ENCODE measurements around the gene SLAMF1.

SLAMF1 gene

GRCh38 chr1:160623862-160624261 lies 23.0 kb downstream of the SLAMF1 start:
- Histone ChIP-seq H3K9me3 (ENCODE audit: insufficient read depth, low read length) (no peaks in the 10 kb centered on the region), H3K79me2 (ENCODE audit: insufficient read depth, low read length) (peaks cover 14% of the 10 kb centered on the region; the same call in 1 of the 2 replicates), H4K20me1 (ENCODE audit: low read depth, low read length) (no peaks in the 10 kb centered on the region), H3K4me3 (ENCODE audit: insufficient read depth, low read length, poor library complexity, severe bottlenecking) (peak overlapping the region; percentile 29), H3K27me3 (ENCODE audit: low read length) (no peaks in the 10 kb centered on the region), H3K27ac (ENCODE audit: low read depth, low read length) (peak overlapping the region; percentile 97), H3F3A (ENCODE audit: insufficient read depth) (peaks cover 78% of the 10 kb centered on the region), H3K36me3 (ENCODE audit: low read length) (peaks cover 7% of the 10 kb centered on the region), H3K9ac (ENCODE audit: low read length) (peak overlapping the region; percentile 58), H2AFZ (ENCODE audit: low read depth, low read length, severe bottlenecking) (no peak overlapping the region), H3K4me2 (ENCODE audit: low read depth, low read length, poor library complexity, severe bottlenecking) (peak overlapping the region; percentile 70), H3K9me2 (replicated peaks; ENCODE audit: insufficient read depth, low read length) (no peaks in the 10 kb centered on the region)
- TF ChIP-seq, protein P1, sequence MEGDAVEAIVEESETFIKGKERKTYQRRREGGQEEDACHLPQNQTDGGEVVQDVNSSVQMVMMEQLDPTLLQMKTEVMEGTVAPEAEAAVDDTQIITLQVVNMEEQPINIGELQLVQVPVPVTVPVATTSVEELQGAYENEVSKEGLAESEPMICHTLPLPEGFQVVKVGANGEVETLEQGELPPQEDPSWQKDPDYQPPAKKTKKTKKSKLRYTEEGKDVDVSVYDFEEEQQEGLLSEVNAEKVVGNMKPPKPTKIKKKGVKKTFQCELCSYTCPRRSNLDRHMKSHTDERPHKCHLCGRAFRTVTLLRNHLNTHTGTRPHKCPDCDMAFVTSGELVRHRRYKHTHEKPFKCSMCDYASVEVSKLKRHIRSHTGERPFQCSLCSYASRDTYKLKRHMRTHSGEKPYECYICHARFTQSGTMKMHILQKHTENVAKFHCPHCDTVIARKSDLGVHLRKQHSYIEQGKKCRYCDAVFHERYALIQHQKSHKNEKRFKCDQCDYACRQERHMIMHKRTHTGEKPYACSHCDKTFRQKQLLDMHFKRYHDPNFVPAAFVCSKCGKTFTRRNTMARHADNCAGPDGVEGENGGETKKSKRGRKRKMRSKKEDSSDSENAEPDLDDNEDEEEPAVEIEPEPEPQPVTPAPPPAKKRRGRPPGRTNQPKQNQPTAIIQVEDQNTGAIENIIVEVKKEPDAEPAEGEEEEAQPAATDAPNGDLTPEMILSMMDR (IDR thresholded peaks at IDR 0.05; ENCODE audit: insufficient read depth, low read length, poor library complexity, severe bottlenecking): no peak
- no peak for TF ChIP-seq EZH2phosphoT487 (conservative IDR thresholded peaks at IDR 0.05; ENCODE audit: low read length)

DNA sequence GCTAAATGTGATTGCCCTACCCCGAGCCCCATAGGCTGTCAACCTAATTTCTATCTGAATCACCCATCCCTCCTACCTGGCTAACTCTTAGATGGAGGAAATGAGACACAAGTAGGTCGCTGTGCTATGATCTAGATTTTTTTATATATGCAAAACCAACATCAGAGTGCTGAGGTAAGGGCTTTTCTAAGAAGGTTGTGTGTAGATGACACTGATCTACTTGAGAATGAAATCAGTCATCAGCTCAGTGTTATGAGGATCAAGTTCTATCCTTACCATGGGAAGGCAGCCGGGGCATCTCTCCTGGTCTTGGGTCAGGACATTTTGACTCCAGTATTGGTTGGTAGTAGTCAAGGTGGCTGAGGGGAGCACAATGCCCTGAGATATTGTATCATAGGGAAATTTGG lies 23.6 kb downstream of the SLAMF1 start:
- H3K27me3 ChIP-seq (ENCODE audit: low read length): no peaks in the 10 kb centered on the region
- peaks cover 74% of the 10 kb centered on the region for H3F3A ChIP-seq (ENCODE audit: insufficient read depth)
- H3K9me3 ChIP-seq (ENCODE audit: insufficient read depth, low read length): no peaks in the 10 kb centered on the region
- H3K4me2 ChIP-seq (ENCODE audit: low read depth, low read length, poor library complexity, severe bottlenecking): peak overlapping the region; percentile 70
- no peak overlapping the region for H2AFZ ChIP-seq (ENCODE audit: low read depth, low read length, severe bottlenecking)
- peak overlapping the region; percentile 58 for H3K9ac ChIP-seq (ENCODE audit: low read length)
- H4K20me1 ChIP-seq (ENCODE audit: low read depth, low read length): no peaks in the 10 kb centered on the region
- peak overlapping the region; percentile 97 for H3K27ac ChIP-seq (ENCODE audit: low read depth, low read length)
- no peak for TF ChIP-seq EZH2phosphoT487 (conservative IDR thresholded peaks at IDR 0.05; ENCODE audit: low read length)
- TF ChIP-seq, protein P1 (IDR thresholded peaks at IDR 0.05; ENCODE audit: insufficient read depth, low read length, poor library complexity, severe bottlenecking): no peak
- H3K9me2 ChIP-seq (replicated peaks; ENCODE audit: insufficient read depth, low read length): no peaks in the 10 kb centered on the region
- peaks cover 14% of the 10 kb centered on the region; the same call in 1 of the 2 replicates for H3K79me2 ChIP-seq (ENCODE audit: insufficient read depth, low read length)
- H3K4me3 ChIP-seq (ENCODE audit: insufficient read depth, low read length, poor library complexity, severe bottlenecking): peak overlapping the region; percentile 29
- H3K36me3 ChIP-seq (ENCODE audit: low read length): peaks cover 7% of the 10 kb centered on the region

DNA sequence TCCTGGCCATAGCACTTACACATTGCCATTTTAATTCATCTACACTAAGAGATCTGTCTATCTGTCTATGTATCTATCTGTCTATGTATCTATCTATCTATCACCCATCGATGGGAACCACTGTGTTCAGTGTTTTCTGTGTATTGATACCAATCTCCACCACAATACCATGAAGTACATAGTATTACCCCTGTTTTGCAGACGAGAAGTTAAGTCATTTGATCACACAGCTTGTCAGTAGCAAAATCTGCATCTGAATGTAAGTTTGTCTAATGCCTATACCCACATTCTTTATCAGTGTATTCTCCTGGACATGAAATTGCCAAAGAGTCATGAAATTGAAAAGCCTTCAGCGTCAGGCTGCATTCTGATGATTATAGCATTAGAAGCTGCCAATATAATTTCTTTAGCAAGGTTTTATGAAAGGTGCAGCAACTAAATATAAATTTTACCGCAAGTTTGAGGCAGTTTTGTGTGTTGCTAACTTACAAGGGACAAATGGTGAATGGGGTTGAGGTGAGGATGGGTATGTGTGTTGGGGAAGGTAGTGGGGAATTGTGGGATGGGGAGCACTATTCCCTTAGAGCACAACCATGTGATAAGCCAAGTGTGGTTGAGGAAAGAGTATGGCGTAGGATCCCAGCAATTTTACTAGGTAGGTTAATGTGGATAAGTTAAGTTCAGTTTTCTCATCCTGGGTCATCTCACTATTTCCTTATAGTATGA lies 24.2 kb downstream of the SLAMF1 start:
- Histone ChIP-seq H3F3A (ENCODE audit: insufficient read depth) (peaks cover 70% of the 10 kb centered on the region), H3K9me3 (ENCODE audit: insufficient read depth, low read length) (no peaks in the 10 kb centered on the region), H3K79me2 (ENCODE audit: insufficient read depth, low read length) (peaks cover 14% of the 10 kb centered on the region; the same call in 1 of the 2 replicates), H3K4me2 (ENCODE audit: low read depth, low read length, poor library complexity, severe bottlenecking) (peak overlapping the region; percentile 70), H3K27me3 (ENCODE audit: low read length) (no peaks in the 10 kb centered on the region), H3K4me3 (ENCODE audit: insufficient read depth, low read length, poor library complexity, severe bottlenecking) (peak overlapping the region; percentile 5), H4K20me1 (ENCODE audit: low read depth, low read length) (no peaks in the 10 kb centered on the region), H2AFZ (ENCODE audit: low read depth, low read length, severe bottlenecking) (no peak overlapping the region), H3K36me3 (ENCODE audit: low read length) (peaks cover 7% of the 10 kb centered on the region), H3K9me2 (replicated peaks; ENCODE audit: insufficient read depth, low read length) (no peaks in the 10 kb centered on the region), H3K9ac (ENCODE audit: low read length) (peak overlapping the region; percentile 58), H3K27ac (ENCODE audit: low read depth, low read length) (peak overlapping the region; percentile 97)
- TF ChIP-seq, protein P1 (IDR thresholded peaks at IDR 0.05; ENCODE audit: insufficient read depth, low read length, poor library complexity, severe bottlenecking): no peak
- no peak for TF ChIP-seq EZH2phosphoT487 (conservative IDR thresholded peaks at IDR 0.05; ENCODE audit: low read length)
